HFFc6 (cell line): ENCODE data around the gene BCL7C. TPM values are rescaled to one million over a fixed set of nuclear protein-coding genes. Genes with fewer than 3 reads are reported as not detected.

Experiments used
- DNase-seq: peaks from one replicate; pipeline ENCODE4 v3.0.0-alpha.2; 2018
- H3K27ac Mint-ChIP-seq: 2 replicates; pipeline ENCODE4 v1.8.0; 2020; ENCODE audit warnings: mild to moderate bottlenecking, mixed read lengths
- H3K27me3 Mint-ChIP-seq: 2 replicates; pipeline ENCODE4 v1.8.0; 2021; ENCODE audit warnings: mild to moderate bottlenecking, moderate library complexity, mixed read lengths; ENCODE audit not compliant: insufficient read depth
- H3K36me3 Mint-ChIP-seq: 2 replicates; pipeline ENCODE4 v1.8.0; 2021; ENCODE audit warnings: low read depth, mixed read lengths
- H3K4me1 Mint-ChIP-seq: 2 replicates; pipeline ENCODE4 v1.8.0; 2020; ENCODE audit warnings: low read depth, mixed read lengths
- H3K4me3 Mint-ChIP-seq: 2 replicates; pipeline ENCODE4 v1.8.0; 2020; ENCODE audit warnings: mild to moderate bottlenecking, moderate library complexity, mixed read lengths
- H3K9me3 Mint-ChIP-seq: 2 replicates; pipeline ENCODE4 v1.8.0; 2020; ENCODE audit warnings: mild to moderate bottlenecking, mixed read lengths
- microRNA-seq: library from miRNA; unstranded; fragments of <30 nt; microRNA quantifications from one replicate; pipeline ENCODE4, GENCODE V29; 2019
- total RNA-seq, 6 experiments: library from RNA; stranded (reverse); fragmentation: NEBNext Ultra II Directional; extraction: Animal tissue kit (Norgen Biotek cat#: 25700); gene quantifications; 2 replicates in 1 of 6; 3 replicates in 5 of 6; pipeline ENCODE4 v1.2.3, GENCODE V29; 2021
- TF ChIP-seq, protein P1 (sequence below): fragments of 200-600 bp; sonication (generic); IDR thresholded peaks from 2 replicates; pipeline ENCODE4 v1.5.0; 2021; ENCODE audit warnings: antibody characterized with exemption, mild to moderate bottlenecking

BCL7C gene
- total RNA-seq, 6 experiments from 2014 or later: 42.7 to 52.7 (median 48.4) TPM

DNA sequence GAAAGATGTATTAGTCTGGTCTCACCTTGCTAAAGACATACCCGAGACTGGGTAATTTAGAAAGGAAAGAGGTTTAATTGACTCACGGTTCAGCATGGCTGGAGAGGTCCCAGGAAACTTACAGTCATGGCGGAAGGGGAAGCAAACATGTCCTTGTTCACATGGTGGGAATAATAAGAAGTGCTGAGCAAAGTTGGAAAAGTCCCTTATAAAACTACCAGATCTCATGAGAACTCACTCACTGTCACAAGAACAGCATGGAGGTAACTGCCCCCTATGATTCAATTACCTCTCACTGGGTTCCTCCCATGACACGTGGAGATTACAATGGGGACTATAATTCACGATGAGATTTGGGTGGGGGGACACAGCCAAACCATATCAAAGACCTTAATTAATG is 53.3 kb downstream of the BCL7C start:
- TF ChIP-seq, protein P1, sequence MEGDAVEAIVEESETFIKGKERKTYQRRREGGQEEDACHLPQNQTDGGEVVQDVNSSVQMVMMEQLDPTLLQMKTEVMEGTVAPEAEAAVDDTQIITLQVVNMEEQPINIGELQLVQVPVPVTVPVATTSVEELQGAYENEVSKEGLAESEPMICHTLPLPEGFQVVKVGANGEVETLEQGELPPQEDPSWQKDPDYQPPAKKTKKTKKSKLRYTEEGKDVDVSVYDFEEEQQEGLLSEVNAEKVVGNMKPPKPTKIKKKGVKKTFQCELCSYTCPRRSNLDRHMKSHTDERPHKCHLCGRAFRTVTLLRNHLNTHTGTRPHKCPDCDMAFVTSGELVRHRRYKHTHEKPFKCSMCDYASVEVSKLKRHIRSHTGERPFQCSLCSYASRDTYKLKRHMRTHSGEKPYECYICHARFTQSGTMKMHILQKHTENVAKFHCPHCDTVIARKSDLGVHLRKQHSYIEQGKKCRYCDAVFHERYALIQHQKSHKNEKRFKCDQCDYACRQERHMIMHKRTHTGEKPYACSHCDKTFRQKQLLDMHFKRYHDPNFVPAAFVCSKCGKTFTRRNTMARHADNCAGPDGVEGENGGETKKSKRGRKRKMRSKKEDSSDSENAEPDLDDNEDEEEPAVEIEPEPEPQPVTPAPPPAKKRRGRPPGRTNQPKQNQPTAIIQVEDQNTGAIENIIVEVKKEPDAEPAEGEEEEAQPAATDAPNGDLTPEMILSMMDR: no peak
- H3K9me3 Mint-ChIP-seq: no peaks in the 10 kb centered on the region
- H3K27ac Mint-ChIP-seq: no peak overlapping the region
- peaks cover 27% of the 10 kb centered on the region for H3K4me1 Mint-ChIP-seq
- no peak for DNase-seq
- no peak overlapping the region for H3K4me3 Mint-ChIP-seq
- H3K36me3 Mint-ChIP-seq: no peaks in the 10 kb centered on the region
- H3K27me3 Mint-ChIP-seq: no peaks in the 10 kb centered on the region; the same call in none of the 2 replicates

DNA sequence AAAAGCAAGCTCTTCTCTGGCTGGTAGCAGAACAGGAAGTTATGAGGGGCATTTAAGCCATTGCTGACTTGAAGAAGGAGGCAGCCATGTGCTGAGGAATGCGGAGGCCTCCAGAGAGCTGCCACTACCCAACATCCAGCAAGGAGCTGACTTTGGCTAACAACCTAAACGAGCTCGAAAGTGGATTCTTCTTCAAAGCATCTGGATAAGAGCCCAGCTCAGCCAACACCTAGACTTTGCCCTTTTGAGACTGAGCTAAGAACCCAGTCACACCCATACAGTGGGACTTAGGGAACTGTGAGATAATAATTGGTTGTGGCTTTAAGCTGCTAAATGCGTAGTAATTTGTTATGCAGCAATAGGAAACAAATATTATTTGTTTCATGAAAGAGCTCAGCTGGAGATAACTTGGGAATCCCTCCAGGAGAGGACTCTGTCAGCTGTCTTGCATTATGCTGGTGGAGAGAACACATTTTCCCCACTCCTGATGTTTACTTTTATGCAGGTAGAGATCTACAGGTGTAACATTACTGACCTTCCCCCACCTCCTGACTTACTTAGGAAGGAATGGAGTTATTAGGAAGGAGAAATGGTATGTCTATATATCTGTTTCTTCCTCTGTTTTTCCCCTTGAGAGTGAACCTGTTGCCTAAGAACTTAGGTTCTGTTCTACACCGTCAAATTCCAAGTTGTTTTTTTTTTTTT is 54.2 kb downstream of the BCL7C start:
- H3K27me3 Mint-ChIP-seq: no peaks in the 10 kb centered on the region; the same call in none of the 2 replicates
- H3K4me3 Mint-ChIP-seq: no peak overlapping the region
- H3K9me3 Mint-ChIP-seq: no peaks in the 10 kb centered on the region
- H3K36me3 Mint-ChIP-seq: no peaks in the 10 kb centered on the region
- H3K4me1 Mint-ChIP-seq: peaks cover 18% of the 10 kb centered on the region
- TF ChIP-seq, protein P1: no peak
- no peak overlapping the region for H3K27ac Mint-ChIP-seq
- no peak for DNase-seq

- Mint-ChIP-seq H3K4me1 (peaks cover 14% of the 10 kb centered on the region), H3K27me3 (no peaks in the 10 kb centered on the region; the same call in 1 of the 2 replicates), H3K27ac (no peak overlapping the region), H3K4me3 (no peak overlapping the region), H3K36me3 (no peaks in the 10 kb centered on the region), H3K9me3 (no peaks in the 10 kb centered on the region)
- DNase-seq: no peak
- TF ChIP-seq, protein P1: peak; percentile 43
These were observed 54.9 kb downstream of the BCL7C start for GRCh38 chr16:30838876-30839471.

DNA sequence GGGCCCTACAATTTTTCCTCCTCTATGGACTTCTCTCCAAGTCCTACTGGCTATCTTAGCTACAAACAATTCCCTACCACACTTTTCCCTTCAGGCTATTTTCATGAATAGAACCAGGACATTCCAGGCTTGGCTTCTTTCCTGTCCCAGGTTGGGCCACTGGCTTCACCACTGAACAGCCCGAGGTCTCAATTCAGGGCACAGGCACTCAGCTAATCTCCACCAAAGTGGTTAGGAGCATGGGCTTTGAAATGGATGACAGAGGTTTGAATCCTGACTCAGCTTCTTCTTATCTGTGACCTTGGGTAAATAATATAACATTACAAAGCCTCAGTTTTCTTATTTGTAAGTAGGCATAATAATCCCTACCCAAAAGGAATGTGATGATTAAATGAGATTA is 56.0 kb downstream of the BCL7C start:
- Mint-ChIP-seq H3K27ac (peak overlapping the region; percentile 17; the same call in 1 of the 2 replicates), H3K9me3 (no peaks in the 10 kb centered on the region), H3K4me1 (peaks cover 11% of the 10 kb centered on the region), H3K27me3 (no peaks in the 10 kb centered on the region; the same call in 1 of the 2 replicates), H3K36me3 (no peaks in the 10 kb centered on the region), H3K4me3 (no peak overlapping the region)
- DNase-seq: peak; percentile 30
- TF ChIP-seq, protein P1: no peak

Small RNAs within 50 kb of the gene (microRNA-seq; reads per million reads assigned to microRNA genes)
- gene MIR4519 (not detected), gene MIR762 (not detected)

Other genes with a start within 250 kb of the BCL7C start
- 10 to 100 TPM; 26.8 to 34.6 (median 29.8) TPM for gene PRR14, start 243.1 kb downstream of the BCL7C start, total RNA-seq
- 10 to 100 TPM; 54.1 to 72.1 (median 64.5) TPM for gene FBRS, start 235.6 kb downstream of the BCL7C start, total RNA-seq
- 10 to 100 TPM; 43.4 to 48.1 (median 45.9) TPM for gene SRCAP, start 194.9 kb downstream of the BCL7C start, total RNA-seq
- 10 to 100 TPM; 26.6 to 31.0 (median 27.7) TPM for gene PHKG2, start 145.7 kb downstream of the BCL7C start, total RNA-seq
- gene CFAP119, start 132.0 kb downstream of the BCL7C start, total RNA-seq: 1 to 10 TPM; 4.3 to 7.6 (median 5.1) TPM
- gene RNF40, start 131.8 kb downstream of the BCL7C start, total RNA-seq: 100 to 1,000 TPM in 5 of 6 experiments, 10 to 100 TPM in 1; 98.2 to 120 (median 104) TPM
- 10 to 100 TPM; 19.4 to 21.8 (median 21.0) TPM for gene ZNF629, start 106.9 kb downstream of the BCL7C start, total RNA-seq
- gene CTF1, start 2.5 kb upstream of the BCL7C start, total RNA-seq: 10 to 100 TPM; 12.0 to 16.3 (median 14.0) TPM
- 10 to 100 TPM; 21.9 to 25.8 (median 23.4) TPM for gene FBXL19, start 29.5 kb upstream of the BCL7C start, total RNA-seq
- gene ORAI3, start 55.0 kb upstream of the BCL7C start, total RNA-seq: 10 to 100 TPM; 15.2 to 26.2 (median 18.4) TPM
- 10 to 100 TPM; 13.4 to 15.8 (median 14.4) TPM for gene SETD1A, start 63.7 kb upstream of the BCL7C start, total RNA-seq
- 10 to 100 TPM; 15.1 to 24.6 (median 18.6) TPM for gene HSD3B7, start 91.1 kb upstream of the BCL7C start, total RNA-seq
- 1 to 10 TPM; 6.7 to 9.9 (median 7.1) TPM for gene STX1B, start 116.6 kb upstream of the BCL7C start, total RNA-seq
- gene STX4, start 139.5 kb upstream of the BCL7C start, total RNA-seq: 10 to 100 TPM; 56.3 to 71.2 (median 64.2) TPM
- 10 to 100 TPM; 15.0 to 24.5 (median 17.5) TPM for gene ZNF668, start 180.2 kb upstream of the BCL7C start, total RNA-seq
- 10 to 100 TPM; 13.0 to 16.3 (median 14.7) TPM for gene ZNF646, start 180.3 kb upstream of the BCL7C start, total RNA-seq
- 1 to 10 TPM in 5 of 6 experiments, under 1 TPM in 1; 0.85 to 2.6 (median 1.4) TPM for gene PRSS53, start 194.9 kb upstream of the BCL7C start, total RNA-seq
- gene VKORC1, start 200.7 kb upstream of the BCL7C start, total RNA-seq: 100 to 1,000 TPM; 123 to 184 (median 130) TPM
- 10 to 100 TPM; 56.8 to 64.8 (median 59.4) TPM for gene BCKDK, start 214.3 kb upstream of the BCL7C start, total RNA-seq
- gene KAT8, start 223.6 kb upstream of the BCL7C start, total RNA-seq: 10 to 100 TPM; 28.1 to 31.8 (median 29.6) TPM
- gene PRSS8, start 241.7 kb upstream of the BCL7C start, total RNA-seq: not detected